ENCODE data around the gene PELI2. TPM values are rescaled to one million over a fixed set of nuclear protein-coding genes. Genes with fewer than 3 reads are reported as not detected.

PELI2 gene
- total RNA-seq, 1 experiment from 2014 or later = 0.84 TPM

- no peak for DNase-seq (ENCODE audit: low read depth)
These were observed 181.2 kb downstream of the PELI2 start for GRCh38 chr14:56299306-56299984.

GRCh38 chr14:56300495-56300894 lies 182.3 kb downstream of the PELI2 start:
- peak; percentile 43 for DNase-seq (ENCODE audit: low read depth)

GRCh38 chr14:56304456-56304855 lies 186.2 kb downstream of the PELI2 start:
- no peak for DNase-seq (ENCODE audit: low read depth)

GRCh38 chr14:56309198-56309597 lies 191.0 kb downstream of the PELI2 start:
- no peak for DNase-seq (ENCODE audit: low read depth)

- no peak for DNase-seq (ENCODE audit: low read depth)
These were observed 192.4 kb downstream of the PELI2 start for GRCh38 chr14:56310643-56311042.

GRCh38 chr14:56313789-56314188 lies 195.6 kb downstream of the PELI2 start:
- DNase-seq (ENCODE audit: low read depth) = no peak

- no peak for DNase-seq (ENCODE audit: low read depth)
These were observed 200.3 kb downstream of the PELI2 start for GRCh38 chr14:56318393-56319115.

GRCh38 chr14:56321861-56322260 lies 203.7 kb downstream of the PELI2 start:
- no peak for DNase-seq (ENCODE audit: low read depth)

- DNase-seq (ENCODE audit: low read depth) = no peak
These were observed 204.3 kb downstream of the PELI2 start for GRCh38 chr14:56322531-56322930.

GRCh38 chr14:56324454-56324853 lies 206.2 kb downstream of the PELI2 start:
- no peak for DNase-seq (ENCODE audit: low read depth)

- DNase-seq (ENCODE audit: low read depth) = peak; percentile 26
These were observed 206.9 kb downstream of the PELI2 start for GRCh38 chr14:56324856-56325699.

GRCh38 chr14:56328021-56328420 lies 209.8 kb downstream of the PELI2 start:
- no peak for DNase-seq (ENCODE audit: low read depth)

- DNase-seq (ENCODE audit: low read depth) = peak; percentile 33
These were observed 213.5 kb downstream of the PELI2 start for GRCh38 chr14:56331592-56332216.

GRCh38 chr14:56333359-56334292 lies 215.4 kb downstream of the PELI2 start:
- peak; percentile 72 for DNase-seq (ENCODE audit: low read depth)

- DNase-seq (ENCODE audit: low read depth) = no peak
These were observed 216.2 kb downstream of the PELI2 start for GRCh38 chr14:56334458-56334857.

- no peak for DNase-seq (ENCODE audit: low read depth)
These were observed 220.5 kb downstream of the PELI2 start for GRCh38 chr14:56338674-56339073.

GRCh38 chr14:56339855-56340701 lies 221.9 kb downstream of the PELI2 start:
- DNase-seq (ENCODE audit: low read depth) = peak; percentile 87

GRCh38 chr14:56340932-56341331 lies 222.7 kb downstream of the PELI2 start:
- no peak for DNase-seq (ENCODE audit: low read depth)

- DNase-seq (ENCODE audit: low read depth) = no peak
These were observed 223.7 kb downstream of the PELI2 start for GRCh38 chr14:56341766-56342493.
